OCI-M2 (cell line): ENCODE results near the gene PPM1H.
"Not testable (repeated sequence)": the region's sequence is repeated elsewhere in the genome, so short reads cannot be mapped to it uniquely, and the experiment has no call there.

Source experiments
- DNase-seq: peaks from one replicate; lab custom pipeline; 2025; ENCODE audit not compliant: unreplicated experiment; lab: John Stamatoyannopoulos, UW

PPM1H gene

GRCh38 chr12:62947364-62947763 lies 12.4 kb upstream of the PPM1H start:
- DNase-seq: no peak

DNA sequence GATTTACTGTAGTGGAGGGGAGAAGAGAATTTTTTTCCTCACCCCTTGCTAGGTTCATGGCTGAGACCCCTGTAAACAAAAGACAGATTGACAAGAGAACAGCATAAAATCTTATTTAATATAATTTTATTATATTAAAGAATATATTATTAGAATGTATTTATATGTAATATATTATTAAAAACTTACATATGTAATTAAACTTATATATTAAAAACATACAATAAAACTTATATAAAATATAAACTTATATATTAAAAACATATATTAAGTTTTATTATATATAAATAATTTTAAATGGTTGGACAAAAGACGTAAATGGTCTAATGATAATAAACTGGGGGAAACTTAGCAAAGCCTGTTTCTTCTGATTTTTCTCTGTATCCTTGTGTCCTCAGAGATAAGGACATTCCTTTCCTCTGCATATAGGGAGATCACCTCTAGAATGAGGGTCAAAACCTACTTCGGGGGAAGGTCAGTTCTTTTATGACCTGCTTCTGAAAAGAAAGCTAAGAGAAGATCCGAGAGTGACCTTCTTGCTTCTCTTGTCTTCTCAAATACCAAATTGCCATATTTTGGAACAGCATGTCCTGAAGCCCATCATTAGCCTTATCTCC lies 8.9 kb upstream of the PPM1H start:
- no peak for DNase-seq

- not testable (repeated sequence) for DNase-seq
Observed at GRCh38 chr12:62942316-62942715, 7.4 kb upstream of the PPM1H start.

DNA sequence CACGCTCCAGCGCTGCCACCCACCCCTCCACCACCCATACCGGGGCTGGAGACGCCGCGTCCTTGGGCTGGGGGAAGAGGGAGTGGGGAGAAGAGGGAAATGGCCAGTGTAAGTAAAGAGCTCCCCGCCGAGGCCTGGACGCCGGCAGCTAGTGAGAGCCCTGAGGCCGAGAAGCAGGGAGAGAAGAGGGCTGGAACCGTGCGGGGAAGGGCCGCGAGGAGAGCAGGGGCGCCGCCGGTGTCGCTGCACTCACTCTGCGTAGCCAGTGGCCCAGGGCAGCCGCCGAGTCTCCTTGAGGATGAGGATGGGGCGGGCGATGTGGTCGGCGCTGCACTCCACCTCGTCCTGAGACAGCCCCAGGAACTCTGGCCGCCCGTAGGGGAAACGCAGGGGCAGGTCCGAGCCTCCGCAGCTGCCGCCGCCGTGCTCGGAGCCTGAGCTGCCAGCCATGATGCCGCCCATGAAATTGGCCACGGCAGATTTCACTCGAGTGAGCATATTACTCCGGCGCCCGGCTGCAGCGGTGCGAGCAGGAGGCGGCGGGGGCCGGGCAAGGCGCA lies 631 bp downstream of the PPM1H start:
- no peak for DNase-seq

DNA sequence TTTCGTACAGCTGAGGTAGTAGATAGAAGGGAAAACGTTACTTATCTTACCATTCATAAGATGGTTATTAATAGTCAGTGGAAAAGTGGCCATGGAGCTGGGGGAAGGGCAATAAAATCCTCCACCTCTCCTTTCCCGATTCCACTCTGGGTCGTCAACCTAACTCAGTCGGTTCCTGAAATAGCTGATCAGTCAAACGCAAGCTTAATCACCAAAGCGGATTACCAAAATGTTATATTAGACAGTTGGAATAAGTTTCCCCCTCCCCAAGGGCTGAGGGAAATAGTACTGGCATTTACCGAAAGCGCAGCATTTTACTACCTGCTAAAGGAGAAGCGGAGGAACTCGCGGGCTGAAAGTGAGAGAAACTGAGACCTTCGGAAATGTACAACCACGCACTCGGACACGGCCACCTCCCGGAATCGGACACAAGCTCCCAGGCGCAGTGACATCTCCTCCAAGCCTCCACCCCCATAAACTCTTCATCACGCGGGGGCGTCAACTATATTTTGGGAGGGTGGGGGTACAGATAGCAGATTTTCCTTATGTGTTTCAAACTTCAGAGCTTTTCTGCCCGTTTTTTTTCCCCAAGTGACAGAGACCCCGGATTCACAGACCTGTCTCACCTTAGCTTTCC lies 1.2 kb downstream of the PPM1H start:
- no peak for DNase-seq

- DNase-seq: no peak
Observed at GRCh38 chr12:62933220-62933601, 1.7 kb downstream of the PPM1H start.

- DNase-seq: no peak
Observed at GRCh38 chr12:62931477-62931876, 3.5 kb downstream of the PPM1H start.

DNA sequence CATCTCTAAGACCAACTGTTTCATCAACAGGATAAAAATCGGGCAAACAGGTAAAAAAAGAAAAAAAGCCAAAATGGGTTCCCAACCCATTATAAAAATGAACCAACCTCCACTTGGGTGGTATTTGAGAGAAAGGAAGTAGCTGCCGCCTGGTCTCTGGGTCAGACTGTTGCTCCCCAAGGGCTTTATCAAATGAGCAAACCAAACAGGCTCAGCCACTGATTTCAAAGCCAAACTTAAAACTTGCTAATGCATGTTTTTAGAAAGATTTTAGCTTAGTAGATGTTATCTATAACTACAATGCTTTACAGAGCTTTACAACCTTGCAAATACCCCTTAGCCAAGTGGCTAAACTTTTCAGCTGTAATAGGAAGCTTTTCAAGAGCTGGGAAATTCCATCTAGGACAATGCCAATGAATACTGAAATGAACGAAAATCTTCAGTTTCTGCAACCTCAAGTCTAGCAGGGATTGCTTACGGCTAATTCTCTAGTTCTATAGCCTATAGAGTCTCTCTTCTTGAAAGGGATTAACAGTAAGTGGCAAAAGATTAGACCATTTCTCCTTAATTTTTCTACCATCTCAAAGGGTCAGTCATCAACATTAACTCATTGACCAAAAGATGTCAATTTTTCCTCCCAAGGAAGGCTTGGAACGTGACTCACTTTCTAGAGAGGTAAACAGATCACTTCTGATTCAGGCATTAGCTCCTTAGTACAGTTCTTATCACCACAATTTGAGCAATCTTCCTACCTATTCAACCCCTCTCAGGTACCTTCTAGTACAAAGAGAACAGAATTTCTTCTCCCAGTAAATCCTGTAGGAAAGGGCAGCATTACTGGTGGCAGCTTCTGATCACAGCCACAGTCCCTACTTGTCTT lies 4.2 kb downstream of the PPM1H start:
- DNase-seq: no peak

DNA sequence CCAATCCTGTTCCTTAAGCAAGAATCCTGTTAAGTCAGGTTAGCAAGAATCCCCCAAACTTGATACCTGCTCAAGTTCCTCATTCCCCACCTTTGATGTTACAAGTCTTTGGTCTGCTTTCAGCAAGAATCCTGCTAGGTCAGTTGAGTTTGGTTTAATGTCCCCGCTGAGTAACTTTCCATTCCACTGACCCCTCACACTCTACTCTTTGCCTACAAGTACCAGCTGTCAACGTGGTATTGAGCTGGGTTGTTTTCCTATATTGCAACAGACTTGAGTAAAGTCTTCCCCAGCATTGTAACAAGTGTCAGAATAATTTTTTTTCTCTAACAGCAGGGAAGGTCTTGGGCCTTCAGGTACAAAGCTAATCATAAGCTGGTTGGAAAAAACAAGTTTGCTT lies 6.3 kb downstream of the PPM1H start:
- DNase-seq: no peak

GRCh38 chr12:62925680-62926079 lies 9.3 kb downstream of the PPM1H start:
- no peak for DNase-seq

DNA sequence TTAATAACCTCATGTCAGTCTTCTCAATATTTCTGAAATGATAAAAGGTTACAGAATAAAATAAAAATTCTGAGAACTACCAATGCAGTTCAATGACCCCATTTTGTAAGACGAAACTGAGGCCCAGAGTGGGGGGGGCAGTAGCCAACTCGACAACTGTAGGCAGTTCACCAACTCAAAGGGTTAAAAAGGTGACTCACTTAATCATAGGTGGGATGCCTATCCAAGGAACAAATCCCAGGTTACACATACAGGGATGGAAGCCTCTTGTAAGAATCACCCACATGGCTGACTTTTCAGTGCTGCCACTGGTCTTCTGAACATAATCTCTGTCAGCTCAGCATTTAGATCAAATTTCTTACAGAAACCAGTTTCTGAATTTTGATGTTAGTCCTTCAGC lies 10.9 kb downstream of the PPM1H start:
- no peak for DNase-seq

DNA sequence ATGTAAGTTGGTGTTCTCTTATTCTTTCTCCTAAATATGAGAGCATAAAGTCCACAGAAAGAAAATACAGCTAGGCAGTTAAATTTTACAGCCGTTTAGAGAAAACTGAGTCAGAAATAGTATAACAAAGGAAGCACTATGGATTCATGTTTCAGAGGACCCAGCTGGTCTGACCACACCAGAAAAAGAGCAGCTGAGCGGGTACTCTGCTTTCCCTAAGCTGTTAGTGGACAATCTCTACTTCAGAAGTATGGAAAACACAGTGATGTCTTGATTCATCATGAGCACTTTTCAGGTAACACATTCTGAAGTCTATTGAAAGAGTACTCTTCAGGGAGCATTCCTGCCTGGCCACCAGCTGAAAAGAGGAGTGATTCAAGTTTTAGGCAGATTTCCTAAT lies 12.4 kb downstream of the PPM1H start:
- no peak for DNase-seq

- DNase-seq: no peak
Observed at GRCh38 chr12:62919838-62920237, 15.1 kb downstream of the PPM1H start.

DNA sequence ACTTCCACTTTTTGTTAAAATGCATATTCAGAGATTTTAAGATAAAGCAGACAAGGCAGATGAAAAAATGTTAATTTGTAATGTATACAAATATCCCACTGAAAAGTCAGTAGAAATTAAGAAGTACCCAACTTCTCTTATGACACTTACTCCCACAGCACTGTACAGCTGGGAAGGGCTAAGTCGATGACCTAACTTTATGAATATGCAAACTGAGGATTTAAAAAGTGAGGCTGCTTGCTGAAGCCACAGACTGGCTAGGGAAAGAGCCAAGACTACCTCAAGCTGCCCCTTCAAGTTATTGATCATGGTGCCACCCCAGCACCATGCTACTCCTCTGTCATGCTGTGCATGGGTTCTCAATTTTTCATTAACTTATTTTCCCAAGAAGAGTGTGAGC lies 17.0 kb downstream of the PPM1H start:
- DNase-seq: no peak

- no peak for DNase-seq
Observed at GRCh38 chr12:62916632-62917425, 18.1 kb downstream of the PPM1H start.

GRCh38 chr12:62915204-62915529 lies 19.8 kb downstream of the PPM1H start:
- no peak for DNase-seq

GRCh38 chr12:62914443-62915203 lies 20.3 kb downstream of the PPM1H start:
- DNase-seq: no peak

DNA sequence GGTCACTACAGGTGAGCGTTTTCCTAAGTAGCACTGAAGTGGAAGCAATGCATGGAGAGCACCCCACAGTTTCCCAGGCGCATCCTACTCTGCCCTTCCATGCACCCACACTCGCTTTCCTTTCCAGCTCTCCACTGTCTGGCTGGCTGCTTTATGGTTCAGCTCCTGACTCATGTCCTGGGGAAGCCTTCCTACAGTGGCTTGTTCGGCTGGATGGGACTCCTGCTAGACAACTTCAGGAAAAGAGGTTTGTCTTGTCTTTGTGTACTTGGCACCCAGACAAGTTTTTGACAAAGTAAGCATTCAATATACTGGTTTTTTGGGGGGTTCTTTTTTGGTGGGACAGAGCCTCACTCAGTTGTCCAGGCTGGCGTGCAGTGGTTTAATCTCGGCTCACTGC lies 21.6 kb downstream of the PPM1H start:
- DNase-seq: no peak

DNA sequence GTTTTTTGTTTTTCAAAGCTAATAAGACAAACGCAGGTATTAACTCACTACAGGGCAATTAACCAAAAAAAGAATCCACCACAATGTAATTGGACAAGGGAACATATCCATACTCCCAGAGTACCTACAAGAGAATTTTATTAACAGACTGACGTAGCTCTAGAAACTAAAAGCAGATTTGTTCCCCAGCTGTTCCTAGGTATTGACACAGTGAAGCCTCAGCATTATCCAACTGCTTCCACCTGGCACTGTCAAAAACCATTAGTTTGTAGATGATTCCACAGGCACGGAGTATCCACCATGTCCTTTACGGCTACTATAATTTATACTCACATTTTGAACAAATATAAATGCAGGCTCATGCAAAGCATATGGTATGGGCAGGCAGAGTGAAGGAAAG lies 22.3 kb downstream of the PPM1H start:
- no peak for DNase-seq

DNA sequence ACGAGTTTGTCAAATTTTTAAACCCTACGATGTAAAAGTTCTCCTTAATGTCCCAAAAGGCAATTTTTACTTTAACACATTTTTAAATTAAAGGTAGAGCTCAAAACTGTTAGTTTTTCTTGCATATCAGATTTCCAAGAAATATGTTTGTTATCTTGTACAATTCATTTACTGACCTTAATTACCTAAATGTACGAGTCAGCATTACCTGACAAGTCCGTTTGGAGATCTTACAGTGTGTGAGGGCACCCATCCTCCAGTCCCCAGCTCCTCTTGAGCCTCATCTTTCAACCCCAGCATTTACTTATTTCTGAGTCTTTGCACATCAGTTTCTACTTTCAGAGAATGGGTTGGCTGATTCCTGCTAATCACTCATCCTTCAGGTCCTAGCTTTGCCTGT lies 23.7 kb downstream of the PPM1H start:
- DNase-seq: no peak
